ENCODE results near the gene MAJIN. TPM values are rescaled to one million over a fixed set of nuclear protein-coding genes. Genes with fewer than 3 reads are reported as not detected.

The MAJIN gene
- total and polyA plus RNA-seq, 9 of the 15 experiments (the other 6 are each of a cell fraction or from before 2014, with no cell fraction given), result 0.17 to 0.83 (median 0.24) TPM; not detected in 2

- TF ChIP-seq ATF3 (IDR thresholded peaks at IDR 0.05) (no peak), ATF3 (CRISPR knock-in tag; conservative IDR thresholded peaks at IDR 0.05) (no peak), SREBF1 (IDR thresholded peaks at IDR 0.05; ENCODE audit: borderline replicate concordance, low read depth, low read length) (no peak), NR3C1 (CRISPR knock-in tag; IDR thresholded peaks at IDR 0.05) (no peak), ZBTB49 (CRISPR knock-in tag; IDR thresholded peaks at IDR 0.05; ENCODE audit: borderline replicate concordance) (no peak), PML (IDR thresholded peaks at IDR 0.05; ENCODE audit: low read length) (no peak), ZBTB33 (CRISPR knock-in tag; IDR thresholded peaks at IDR 0.05) (0 out of 2 replicates have a peak, but pooled peaks have one; percentile 36), TBP (optimal IDR thresholded peaks at IDR 0.05; ENCODE audit: low read depth, low read length) (peak; percentile 64), ZNF717 (CRISPR knock-in tag; IDR thresholded peaks at IDR 0.05) (no peak), YBX1 (IDR thresholded peaks at IDR 0.05) (no peak), PTBP1 (IDR thresholded peaks at IDR 0.05; ENCODE audit: low read depth, low read length) (no peak), MCM5 (IDR thresholded peaks at IDR 0.05; ENCODE audit: low read depth) (no peak), NRF1 (conservative IDR thresholded peaks at IDR 0.05 in 1 of 2, IDR thresholded peaks at IDR 0.05 in 1 of 2) (peak in 1 of 2 experiments; percentile 57), ARID2 (IDR thresholded peaks at IDR 0.05) (peak; percentile 54; the same call in 1 of the 2 replicates), IRF9 (tag; IDR thresholded peaks at IDR 0.05) (no peak), MTF1 (CRISPR knock-in tag; IDR thresholded peaks at IDR 0.05; ENCODE audit: borderline replicate concordance) (no peak), SMARCC2 (IDR thresholded peaks at IDR 0.05; ENCODE audit: low read depth) (no peak), FOXM1 (IDR thresholded peaks at IDR 0.05; ENCODE audit: low read depth) (no peak), FOXM1 (CRISPR knock-in tag; IDR thresholded peaks at IDR 0.05; ENCODE audit: low read depth) (no peak), VEZF1 (CRISPR knock-in tag; IDR thresholded peaks at IDR 0.05) (peak; percentile 75)
These were observed 24.9 kb upstream of the MAJIN start, which contains the start of gene BATF2 (continued) for GRCh38 chr11:64996710-64997380.

Measured in K562 (cell line).